ENCODE data around the gene ZNF79.

Gene ZNF79

GRCh38 chr9:127392166-127392565, 32.0 kb upstream of the ZNF79 start:
- Histone ChIP-seq H3K27ac (no peak overlapping the region), H3K4me3 (no peak overlapping the region)
- DNase-seq (ENCODE audit: low spot score): peak; percentile 66
- TF ChIP-seq, protein P1, sequence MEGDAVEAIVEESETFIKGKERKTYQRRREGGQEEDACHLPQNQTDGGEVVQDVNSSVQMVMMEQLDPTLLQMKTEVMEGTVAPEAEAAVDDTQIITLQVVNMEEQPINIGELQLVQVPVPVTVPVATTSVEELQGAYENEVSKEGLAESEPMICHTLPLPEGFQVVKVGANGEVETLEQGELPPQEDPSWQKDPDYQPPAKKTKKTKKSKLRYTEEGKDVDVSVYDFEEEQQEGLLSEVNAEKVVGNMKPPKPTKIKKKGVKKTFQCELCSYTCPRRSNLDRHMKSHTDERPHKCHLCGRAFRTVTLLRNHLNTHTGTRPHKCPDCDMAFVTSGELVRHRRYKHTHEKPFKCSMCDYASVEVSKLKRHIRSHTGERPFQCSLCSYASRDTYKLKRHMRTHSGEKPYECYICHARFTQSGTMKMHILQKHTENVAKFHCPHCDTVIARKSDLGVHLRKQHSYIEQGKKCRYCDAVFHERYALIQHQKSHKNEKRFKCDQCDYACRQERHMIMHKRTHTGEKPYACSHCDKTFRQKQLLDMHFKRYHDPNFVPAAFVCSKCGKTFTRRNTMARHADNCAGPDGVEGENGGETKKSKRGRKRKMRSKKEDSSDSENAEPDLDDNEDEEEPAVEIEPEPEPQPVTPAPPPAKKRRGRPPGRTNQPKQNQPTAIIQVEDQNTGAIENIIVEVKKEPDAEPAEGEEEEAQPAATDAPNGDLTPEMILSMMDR (IDR thresholded peaks at IDR 0.05): no peak

DNA sequence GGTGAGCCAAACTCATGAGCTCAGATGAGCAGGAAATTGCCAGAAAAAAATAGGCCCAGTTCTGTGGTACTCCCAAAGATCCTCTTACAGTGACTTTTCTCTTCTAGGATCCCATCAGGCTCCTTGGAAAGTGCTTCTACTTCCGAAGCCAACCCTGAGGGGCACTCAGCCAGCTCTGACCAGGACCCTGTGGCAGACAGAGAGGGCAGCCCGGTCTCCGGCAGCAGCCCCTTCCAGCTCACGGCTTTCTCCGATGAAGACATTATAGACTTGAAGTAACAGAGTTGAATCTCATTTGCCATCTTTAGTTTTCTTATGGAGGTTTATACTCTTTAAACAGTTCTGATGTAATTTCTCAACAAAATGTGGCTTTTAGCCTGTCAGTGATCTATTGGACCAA, 31.2 kb upstream of the ZNF79 start:
- Histone ChIP-seq H3K27ac (no peak overlapping the region), H3K4me3 (no peak overlapping the region)
- TF ChIP-seq, protein P1 (IDR thresholded peaks at IDR 0.05): no peak
- DNase-seq (ENCODE audit: low spot score): no peak

GRCh38 chr9:127393645-127394044, 30.5 kb upstream of the ZNF79 start:
- H3K4me3 ChIP-seq: no peak overlapping the region
- TF ChIP-seq, protein P1 (IDR thresholded peaks at IDR 0.05): no peak
- peak; percentile 7 for DNase-seq (ENCODE audit: low spot score)
- no peak overlapping the region for H3K27ac ChIP-seq

DNA sequence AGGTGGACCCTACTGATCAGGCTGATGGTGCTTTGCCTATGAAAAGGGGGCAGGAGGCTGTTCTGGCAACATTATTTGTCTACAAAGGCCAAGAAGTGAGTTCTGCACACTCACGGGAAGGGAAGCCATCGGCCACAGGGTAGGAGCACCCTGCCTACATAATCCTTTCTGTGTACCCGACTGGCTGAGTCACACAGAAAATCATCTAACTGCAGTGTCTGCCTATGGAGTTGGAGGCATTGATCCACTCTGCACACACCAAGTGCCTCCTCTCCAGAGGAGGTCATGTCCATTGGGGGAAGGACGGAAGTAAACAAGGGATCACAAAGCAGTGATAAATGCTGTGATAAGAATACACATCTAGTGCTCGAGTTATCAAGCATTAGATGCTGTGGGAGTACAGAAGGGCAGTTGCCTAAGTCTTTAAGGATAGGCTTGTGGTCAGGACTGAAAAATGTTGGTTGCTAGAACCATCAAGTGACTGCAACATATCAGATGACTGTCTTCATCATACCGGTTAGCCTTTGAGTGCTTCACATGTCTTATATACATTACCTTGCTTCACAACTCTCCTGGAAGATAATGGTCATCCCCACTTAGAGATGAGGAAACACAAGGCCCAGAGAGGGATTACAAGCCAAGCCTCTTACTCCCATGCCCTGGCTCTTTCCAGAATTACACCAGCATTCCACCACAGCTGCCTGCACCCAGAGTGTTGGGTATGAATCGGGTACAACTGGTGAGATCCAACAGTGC, 28.5 kb upstream of the ZNF79 start:
- DNase-seq (ENCODE audit: low spot score): no peak
- H3K4me3 ChIP-seq: peak overlapping the region; percentile 99
- no peak overlapping the region for H3K27ac ChIP-seq
- TF ChIP-seq, protein P1 (IDR thresholded peaks at IDR 0.05): no peak

DNA sequence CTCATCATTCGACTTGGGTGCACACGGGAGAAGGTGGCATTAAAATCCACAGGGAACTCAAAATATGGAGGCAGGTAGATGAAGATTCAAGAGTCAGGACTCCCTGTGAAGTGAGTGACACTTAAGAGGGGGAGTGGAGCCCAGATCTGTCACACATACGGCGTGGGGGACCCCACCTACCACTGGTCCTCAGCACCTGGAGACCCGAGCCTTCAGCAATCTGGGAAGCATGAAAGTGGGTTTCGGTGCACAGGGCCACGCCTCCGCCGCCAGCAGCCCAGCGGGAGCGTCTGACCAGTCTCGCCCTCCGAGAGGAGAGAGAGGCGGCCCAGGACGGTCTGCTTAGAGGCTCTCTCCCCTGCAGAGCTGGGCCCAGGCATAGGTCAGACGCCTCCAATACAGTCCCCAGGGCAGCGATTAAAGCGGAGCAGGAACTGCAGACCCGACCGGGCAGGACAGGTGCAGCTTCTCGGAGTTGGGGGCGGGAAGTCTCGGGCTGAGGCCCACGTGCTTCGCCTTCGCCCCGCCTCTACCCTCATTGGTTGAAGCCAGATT, 27.9 kb upstream of the ZNF79 start:
- peak overlapping the region; percentile 99 for H3K4me3 ChIP-seq
- DNase-seq (ENCODE audit: low spot score): no peak
- peak overlapping the region in 1 of 2 donors; percentile 53 for H3K27ac ChIP-seq
- TF ChIP-seq, protein P1 (IDR thresholded peaks at IDR 0.05): no peak

GRCh38 chr9:127396808-127397645, 27.2 kb upstream of the ZNF79 start, which contains the start of gene SLC2A8:
SLC2A8 (plus strand) TSS chr9:127397169; CDS start chr9:127397231, 62 bp downstream.
- peak; percentile 99 for DNase-seq (ENCODE audit: low spot score)
- Histone ChIP-seq H3K4me3 (peak within 1 kb of the TSS; percentile 99), H3K27ac (peak within 1 kb of the TSS; percentile 74 to 95)
- TF ChIP-seq, protein P1 (IDR thresholded peaks at IDR 0.05): no peak
